ENCODE data around the gene HGD. TPM values are rescaled to one million over a fixed set of nuclear protein-coding genes. Genes with fewer than 3 reads are reported as not detected.
"Not testable (repeated sequence)": the region's sequence is repeated elsewhere in the genome, so short reads cannot be mapped to it uniquely, and the experiment has no call there.

HGD gene
- total RNA-seq, 4 donors from 2014 or later = not detected

DNA sequence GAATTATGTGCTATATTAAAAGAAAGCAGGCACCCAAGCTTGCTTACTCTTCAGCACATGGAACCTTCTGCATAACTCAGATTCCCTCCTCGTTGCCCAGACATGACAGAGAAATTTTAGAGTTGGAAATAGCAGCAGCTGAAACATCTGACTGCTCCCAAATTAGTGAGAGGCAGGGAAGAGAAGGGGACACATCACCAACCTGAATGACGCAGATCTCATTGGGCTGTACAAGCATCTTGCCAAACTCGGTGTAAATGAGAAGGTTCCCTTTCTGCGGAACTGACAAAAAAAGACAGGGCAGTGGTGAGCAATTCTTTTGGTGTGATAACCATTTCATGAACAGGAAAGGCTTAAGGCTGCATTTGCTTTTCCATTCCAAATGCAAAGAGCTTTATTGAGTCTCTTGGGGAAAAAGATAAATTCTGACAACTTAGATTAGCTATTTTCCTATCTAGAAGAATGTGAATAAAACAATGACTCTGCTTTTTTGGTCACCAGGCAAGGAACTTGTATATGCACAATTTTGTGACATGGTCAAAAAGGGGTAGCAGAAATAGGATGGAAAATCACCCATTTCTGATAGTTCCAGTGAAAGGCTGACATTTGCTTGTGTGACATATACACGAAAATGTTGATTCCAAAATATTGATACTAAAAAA, 35.1 kb downstream of the HGD start:
- intact Hi-C loops (cut with DNase I; ENCODE audit: low total_unique reads) = no loop called here
- DNase-seq (ENCODE audit: low spot score in 2 of 2) = no peak
- 64 to 71% methylated on average over 5 of the region's 5 CpGs for WGBS, 2 donors
- no peak for TF ChIP-seq POLR2A (IDR thresholded peaks at IDR 0.05)
- TF ChIP-seq, protein P1, sequence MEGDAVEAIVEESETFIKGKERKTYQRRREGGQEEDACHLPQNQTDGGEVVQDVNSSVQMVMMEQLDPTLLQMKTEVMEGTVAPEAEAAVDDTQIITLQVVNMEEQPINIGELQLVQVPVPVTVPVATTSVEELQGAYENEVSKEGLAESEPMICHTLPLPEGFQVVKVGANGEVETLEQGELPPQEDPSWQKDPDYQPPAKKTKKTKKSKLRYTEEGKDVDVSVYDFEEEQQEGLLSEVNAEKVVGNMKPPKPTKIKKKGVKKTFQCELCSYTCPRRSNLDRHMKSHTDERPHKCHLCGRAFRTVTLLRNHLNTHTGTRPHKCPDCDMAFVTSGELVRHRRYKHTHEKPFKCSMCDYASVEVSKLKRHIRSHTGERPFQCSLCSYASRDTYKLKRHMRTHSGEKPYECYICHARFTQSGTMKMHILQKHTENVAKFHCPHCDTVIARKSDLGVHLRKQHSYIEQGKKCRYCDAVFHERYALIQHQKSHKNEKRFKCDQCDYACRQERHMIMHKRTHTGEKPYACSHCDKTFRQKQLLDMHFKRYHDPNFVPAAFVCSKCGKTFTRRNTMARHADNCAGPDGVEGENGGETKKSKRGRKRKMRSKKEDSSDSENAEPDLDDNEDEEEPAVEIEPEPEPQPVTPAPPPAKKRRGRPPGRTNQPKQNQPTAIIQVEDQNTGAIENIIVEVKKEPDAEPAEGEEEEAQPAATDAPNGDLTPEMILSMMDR (IDR thresholded peaks at IDR 0.05) = no peak
- H3K4me3 ChIP-seq (ENCODE audit: low read depth, poor library complexity, severe bottlenecking) = no peak overlapping the region

DNA sequence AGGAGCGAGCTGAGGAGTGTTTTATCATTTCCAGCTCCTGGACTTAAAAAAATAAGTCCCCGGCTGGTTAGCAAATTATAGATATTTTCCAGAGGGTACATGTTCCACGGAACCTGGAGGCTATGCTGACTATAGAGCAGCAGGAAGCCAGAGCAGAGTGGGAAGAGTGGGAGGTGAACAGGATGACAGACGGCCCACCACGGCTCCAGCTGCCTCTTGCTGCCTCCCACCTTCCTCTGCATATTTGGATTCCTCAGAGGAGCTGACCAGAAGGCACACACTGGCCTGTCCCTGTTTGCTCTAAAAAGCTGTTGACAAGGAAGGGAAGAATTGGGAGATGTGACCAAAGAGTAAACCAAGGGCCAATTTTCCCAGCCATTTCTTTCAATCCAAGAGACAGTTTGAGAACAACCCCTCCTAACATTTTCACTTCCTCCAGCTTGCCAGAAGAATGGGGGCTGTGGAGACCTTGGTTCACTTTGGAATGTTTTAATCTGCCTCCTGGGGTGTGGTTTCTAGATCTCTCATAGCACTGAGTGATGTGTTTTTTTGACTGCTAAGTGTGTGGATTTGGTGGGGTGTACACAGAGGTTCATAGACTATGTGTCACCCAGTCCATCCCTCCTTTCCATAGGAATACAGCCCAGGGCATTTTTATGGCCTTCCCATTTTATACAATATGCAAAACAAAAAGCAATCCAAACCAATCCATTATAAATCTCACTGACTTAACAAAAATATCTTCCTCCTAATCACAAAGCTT, 36.8 kb downstream of the HGD start:
- intact Hi-C loops (cut with DNase I; ENCODE audit: low total_unique reads) = no loop called here
- H3K4me3 ChIP-seq (ENCODE audit: low read depth, poor library complexity, severe bottlenecking) = no peak overlapping the region
- TF ChIP-seq, protein P1 (IDR thresholded peaks at IDR 0.05) = no peak
- TF ChIP-seq POLR2A (IDR thresholded peaks at IDR 0.05) = no peak
- WGBS, 2 donors = 16 to 29% methylated on average over 5 of the region's 5 CpGs
- no peak for DNase-seq (ENCODE audit: low spot score in 2 of 2)

DNA sequence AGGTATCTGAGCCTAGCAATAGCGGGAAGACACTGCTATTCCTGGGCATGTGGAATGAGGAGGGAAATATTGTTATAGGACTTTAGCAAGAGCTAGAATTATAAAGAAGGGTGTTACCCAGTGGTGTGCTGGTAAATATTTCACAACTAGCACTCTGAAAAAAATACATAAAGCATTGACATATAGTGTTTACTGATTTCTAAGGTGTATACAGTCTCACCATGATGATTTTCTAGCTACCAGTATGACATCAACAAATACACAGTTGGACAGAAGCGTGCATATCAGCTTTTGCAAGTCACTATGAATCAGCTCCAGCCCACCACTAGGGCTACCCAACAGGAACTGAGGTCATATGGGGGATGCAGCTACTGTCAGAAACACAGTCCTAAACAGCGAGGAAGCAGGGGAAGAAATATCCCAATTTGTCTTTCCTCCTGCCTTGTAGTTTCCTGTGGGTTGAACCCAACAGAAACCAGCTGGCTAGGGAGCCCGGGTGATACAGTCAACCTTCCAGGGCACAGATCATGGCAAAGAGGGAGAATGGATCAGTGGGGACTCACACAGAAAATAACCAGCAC, 39.6 kb downstream of the HGD start:
- WGBS, 2 donors = 73 to 78% methylated on average over 4 of the region's 4 CpGs
- TF ChIP-seq POLR2A (IDR thresholded peaks at IDR 0.05) = no peak
- TF ChIP-seq, protein P1 (IDR thresholded peaks at IDR 0.05) = no peak
- DNase-seq (ENCODE audit: low spot score in 2 of 2) = no peak
- no peak overlapping the region for H3K4me3 ChIP-seq (ENCODE audit: low read depth, poor library complexity, severe bottlenecking)
- intact Hi-C loops (cut with DNase I; ENCODE audit: low total_unique reads) = no loop called here

DNA sequence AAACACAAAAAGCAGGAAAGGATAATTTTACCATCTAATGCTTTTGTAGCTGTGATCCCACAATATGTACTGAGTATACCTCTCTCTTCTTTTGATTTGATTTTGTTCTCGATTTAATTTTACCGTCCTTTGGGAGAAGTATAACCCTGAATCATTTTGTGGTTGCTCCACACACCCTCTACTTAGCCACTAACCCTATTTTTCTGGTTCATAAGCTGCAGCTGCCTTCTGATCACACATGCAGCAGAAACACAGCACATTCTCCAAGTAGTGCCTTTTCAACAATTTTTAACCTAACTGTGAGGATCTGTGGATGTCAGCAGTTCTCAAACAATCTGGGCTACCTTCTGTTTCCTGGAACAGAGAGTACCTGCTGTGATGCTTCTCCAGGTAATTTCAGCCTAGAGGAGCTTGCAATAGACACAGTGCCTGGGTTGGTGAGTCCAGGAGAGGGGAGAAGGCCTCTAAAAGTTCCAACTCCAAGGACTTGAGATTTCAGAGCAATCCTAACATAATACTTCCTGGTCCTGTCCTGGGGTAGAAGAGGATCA, 40.3 kb downstream of the HGD start:
- no peak overlapping the region for H3K4me3 ChIP-seq (ENCODE audit: low read depth, poor library complexity, severe bottlenecking)
- intact Hi-C loops (cut with DNase I; ENCODE audit: low total_unique reads) = no loop called here
- TF ChIP-seq, protein P1 (IDR thresholded peaks at IDR 0.05) = no peak
- no peak for TF ChIP-seq POLR2A (IDR thresholded peaks at IDR 0.05)
- DNase-seq (ENCODE audit: low spot score in 2 of 2) = no peak
- 89 to 91% methylated on average over 2 of the region's 2 CpGs for WGBS, 2 donors

DNA sequence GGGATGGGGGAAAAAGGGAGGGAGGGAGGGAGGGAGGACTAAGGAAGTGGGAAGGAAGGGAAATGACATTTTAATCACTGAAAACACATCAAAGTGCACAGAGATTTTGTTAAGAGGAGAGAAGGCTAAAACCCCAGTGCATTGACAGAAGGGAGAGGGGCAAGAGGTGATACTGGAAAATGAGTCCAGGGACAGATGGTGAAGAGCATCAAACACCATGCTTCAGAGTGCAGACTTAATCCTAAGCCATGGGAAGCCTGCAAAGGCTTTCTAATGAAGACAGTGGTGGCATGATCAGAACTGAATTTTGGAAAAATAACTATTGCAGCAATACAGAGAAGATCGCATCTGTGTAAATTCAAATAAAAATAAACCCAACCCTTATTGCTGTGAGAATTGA, 41.8 kb downstream of the HGD start:
- no peak overlapping the region for H3K4me3 ChIP-seq (ENCODE audit: low read depth, poor library complexity, severe bottlenecking)
- TF ChIP-seq POLR2A (IDR thresholded peaks at IDR 0.05) = no peak
- TF ChIP-seq, protein P1 (IDR thresholded peaks at IDR 0.05) = no peak
- 94 to 95% methylated on average over 1 of the region's 1 CpG for WGBS, 2 donors
- intact Hi-C loops (cut with DNase I; ENCODE audit: low total_unique reads) = no loop called here
- DNase-seq (ENCODE audit: low spot score in 2 of 2) = no peak

DNA sequence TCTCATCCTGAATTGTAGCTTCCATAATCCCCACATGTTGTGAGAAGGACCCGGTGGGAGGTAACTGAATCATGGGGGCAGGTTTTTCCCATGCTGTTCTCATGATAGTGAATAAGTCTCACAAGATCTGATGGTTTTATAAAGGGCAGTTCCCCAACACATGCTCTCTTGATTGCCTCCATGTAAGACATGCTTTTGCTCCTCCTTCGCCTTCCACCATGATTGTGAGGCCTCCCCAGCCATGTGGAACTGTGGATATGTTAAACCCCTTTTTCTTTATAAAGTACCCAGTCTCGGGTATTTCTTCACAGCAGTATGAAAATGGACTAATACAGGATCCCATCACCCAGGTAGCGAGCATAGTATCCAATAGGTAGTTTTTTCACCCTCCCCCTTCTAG, 43.2 kb downstream of the HGD start:
- intact Hi-C loops (cut with DNase I; ENCODE audit: low total_unique reads); DNase-seq (ENCODE audit: low spot score in 2 of 2); H3K4me3 ChIP-seq (ENCODE audit: low read depth, poor library complexity, severe bottlenecking): not testable (repeated sequence)
- 93 to 94% methylated on average over 4 of the region's 4 CpGs for WGBS, 2 donors
